Lower leg skin (tissue), 3 donors: ENCODE results near the gene HDAC1.

Experiments used
- POLR2A ChIP-seq, 2 donors: fragments of 450-650 bp; IDR thresholded peaks; one replicate each; pipeline ENCODE4 v1.6.1; 2016 to 2017; ENCODE audit warnings: antibody characterized with exemption in 2 of 2, mild to moderate bottlenecking in 1 of 2, moderate library complexity in 1 of 2
- TF ChIP-seq, protein P1 (sequence below), 3 donors: fragments of 450-650 bp; IDR thresholded peaks; one replicate each; pipeline ENCODE4 v1.5.1; 2016; ENCODE audit warnings: antibody characterized with exemption in 3 of 3, mild to moderate bottlenecking in 3 of 3, moderate library complexity in 2 of 3

DNA sequence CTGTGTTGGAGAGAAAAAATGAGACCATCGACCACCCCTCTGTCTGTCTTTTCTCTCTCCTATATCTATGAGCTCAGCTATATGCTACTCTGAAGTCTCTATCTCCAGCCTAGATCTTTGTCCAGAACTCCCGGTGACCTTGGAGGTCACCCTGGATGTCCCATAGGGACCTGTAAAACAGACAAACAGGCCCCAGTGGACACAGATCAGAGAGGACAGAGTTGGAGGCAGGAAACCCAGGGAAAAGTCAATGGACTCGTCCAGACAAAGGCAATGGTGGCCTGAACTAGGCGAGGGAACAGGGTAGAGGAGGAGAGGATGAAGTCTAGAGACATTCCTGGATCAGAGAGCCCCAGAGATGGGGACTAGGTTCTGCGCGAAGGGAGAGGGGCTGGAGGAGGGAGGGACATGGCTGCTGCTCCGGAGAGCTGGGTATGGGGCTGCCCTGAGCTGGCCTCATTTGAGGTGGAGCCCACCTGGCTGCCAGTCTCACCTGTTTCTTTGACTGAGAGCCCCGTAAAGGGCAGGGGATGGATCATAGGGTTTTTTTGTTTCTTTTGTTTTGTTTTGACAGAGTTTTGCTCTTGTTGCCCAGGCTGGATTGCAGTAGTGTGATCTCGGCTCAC is 54.8 kb downstream of the HDAC1 start:
- TF ChIP-seq POLR2A (IDR thresholded peaks at IDR 0.05): no peak
- TF ChIP-seq, protein P1, sequence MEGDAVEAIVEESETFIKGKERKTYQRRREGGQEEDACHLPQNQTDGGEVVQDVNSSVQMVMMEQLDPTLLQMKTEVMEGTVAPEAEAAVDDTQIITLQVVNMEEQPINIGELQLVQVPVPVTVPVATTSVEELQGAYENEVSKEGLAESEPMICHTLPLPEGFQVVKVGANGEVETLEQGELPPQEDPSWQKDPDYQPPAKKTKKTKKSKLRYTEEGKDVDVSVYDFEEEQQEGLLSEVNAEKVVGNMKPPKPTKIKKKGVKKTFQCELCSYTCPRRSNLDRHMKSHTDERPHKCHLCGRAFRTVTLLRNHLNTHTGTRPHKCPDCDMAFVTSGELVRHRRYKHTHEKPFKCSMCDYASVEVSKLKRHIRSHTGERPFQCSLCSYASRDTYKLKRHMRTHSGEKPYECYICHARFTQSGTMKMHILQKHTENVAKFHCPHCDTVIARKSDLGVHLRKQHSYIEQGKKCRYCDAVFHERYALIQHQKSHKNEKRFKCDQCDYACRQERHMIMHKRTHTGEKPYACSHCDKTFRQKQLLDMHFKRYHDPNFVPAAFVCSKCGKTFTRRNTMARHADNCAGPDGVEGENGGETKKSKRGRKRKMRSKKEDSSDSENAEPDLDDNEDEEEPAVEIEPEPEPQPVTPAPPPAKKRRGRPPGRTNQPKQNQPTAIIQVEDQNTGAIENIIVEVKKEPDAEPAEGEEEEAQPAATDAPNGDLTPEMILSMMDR (IDR thresholded peaks at IDR 0.05): no peak
